Measurements from ENCODE around the gene USP3. TPM values are rescaled to one million over a fixed set of nuclear protein-coding genes. Genes with fewer than 3 reads are reported as not detected.

USP3 gene
- total and polyA plus RNA-seq, 2 of the 13 experiments (the other 11 are each of a cell fraction or from before 2014, with no cell fraction given): 14.3 to 61.2 TPM

GRCh38 chr15:63600616-63601025, 96.2 kb downstream of the USP3 start (continued):
- no peak; a peak in 1 of 4 replicates for TF ChIP-seq HMGXB4 (CRISPR knock-in tag; IDR thresholded peaks at IDR 0.05; ENCODE audit: borderline replicate concordance in 1 of 2, low read depth in 1 of 2)
- no peak for TF ChIP-seq LBX2 (CRISPR knock-in tag; IDR thresholded peaks at IDR 0.05; ENCODE audit: borderline replicate concordance)
- no peak for TF ChIP-seq SRSF4 (IDR thresholded peaks at IDR 0.05; ENCODE audit: low read depth, low read length, poor library complexity, severe bottlenecking)
- TF ChIP-seq ZNF766 (CRISPR knock-in tag; IDR thresholded peaks at IDR 0.05; ENCODE audit: borderline replicate concordance): peak; percentile 77; the same call in 1 of the 2 replicates
- no peak for TF ChIP-seq ZNF550 (CRISPR knock-in tag; IDR thresholded peaks at IDR 0.05; ENCODE audit: borderline replicate concordance)
- no peak for TF ChIP-seq ZNF20 (CRISPR knock-in tag; IDR thresholded peaks at IDR 0.05)
- TF ChIP-seq FOSL1 (CRISPR knock-in tag; IDR thresholded peaks at IDR 0.05; ENCODE audit: borderline replicate concordance): no peak
- peak; percentile 28; the same call in 1 of the 2 replicates for TF ChIP-seq TFE3 (CRISPR knock-in tag; IDR thresholded peaks at IDR 0.05)
- TF ChIP-seq RBM22 (optimal IDR thresholded peaks at IDR 0.05; ENCODE audit: low read length): no peak
- TF ChIP-seq ZUFSP (CRISPR knock-in tag; IDR thresholded peaks at IDR 0.05; ENCODE audit: borderline replicate concordance): no peak
- TF ChIP-seq ZNF451 (CRISPR knock-in tag; IDR thresholded peaks at IDR 0.05): peak; percentile 80
- peak; percentile 98 for TF ChIP-seq MYPOP (CRISPR knock-in tag; IDR thresholded peaks at IDR 0.05)
- no peak for TF ChIP-seq ZNF674 (CRISPR knock-in tag; IDR thresholded peaks at IDR 0.05; ENCODE audit: low read depth)
- TF ChIP-seq SP2 (CRISPR knock-in tag; IDR thresholded peaks at IDR 0.05): no peak
- 0 out of 2 replicates have a peak, but pooled peaks have one; percentile 14 for TF ChIP-seq CBFB (CRISPR knock-in tag; IDR thresholded peaks at IDR 0.05)
- TF ChIP-seq ARNTL (CRISPR knock-in tag; IDR thresholded peaks at IDR 0.05): peak; percentile 78
- no peak for TF ChIP-seq HNF1B (CRISPR knock-in tag; IDR thresholded peaks at IDR 0.05)
- TF ChIP-seq JDP2 (CRISPR knock-in tag; IDR thresholded peaks at IDR 0.05; ENCODE audit: borderline replicate concordance): no peak
- TF ChIP-seq ZNF747 (CRISPR knock-in tag; IDR thresholded peaks at IDR 0.05; ENCODE audit: borderline replicate concordance): 0 out of 2 replicates have a peak, but pooled peaks have one; percentile 18
- no peak for TF ChIP-seq PBX2 (CRISPR knock-in tag; IDR thresholded peaks at IDR 0.05)

All from HepG2 (cell line).